ENCODE data around the gene SPN.
"Not testable (repeated sequence)": the region's sequence is repeated elsewhere in the genome, so short reads cannot be mapped to it uniquely, and the experiment has no call there.

DNA sequence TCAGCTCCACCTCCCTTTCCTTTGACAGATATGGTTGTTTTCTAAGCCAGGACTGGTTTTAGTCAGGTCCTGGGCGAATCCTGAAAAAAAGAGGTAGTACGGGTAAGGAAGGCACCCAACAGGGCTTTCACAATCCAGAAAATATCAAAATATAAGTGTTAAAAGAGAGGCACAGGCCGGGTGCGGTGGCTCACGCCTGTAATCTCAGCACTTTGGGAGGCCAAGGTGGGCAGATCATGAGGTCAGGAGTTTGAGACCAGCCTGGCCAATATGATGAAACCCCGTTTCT, 4.2 kb downstream of the SPN start:
- not testable (repeated sequence) for TF ChIP-seq HDAC2, CEBPB (IDR thresholded peaks at IDR 0.05)
- TF ChIP-seq, protein P1, sequence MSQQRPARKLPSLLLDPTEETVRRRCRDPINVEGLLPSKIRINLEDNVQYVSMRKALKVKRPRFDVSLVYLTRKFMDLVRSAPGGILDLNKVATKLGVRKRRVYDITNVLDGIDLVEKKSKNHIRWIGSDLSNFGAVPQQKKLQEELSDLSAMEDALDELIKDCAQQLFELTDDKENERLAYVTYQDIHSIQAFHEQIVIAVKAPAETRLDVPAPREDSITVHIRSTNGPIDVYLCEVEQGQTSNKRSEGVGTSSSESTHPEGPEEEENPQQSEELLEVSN (IDR thresholded peaks at IDR 0.05; ENCODE audit: borderline replicate concordance, low read depth), result not testable (repeated sequence)
- TF ChIP-seq, protein P2, sequence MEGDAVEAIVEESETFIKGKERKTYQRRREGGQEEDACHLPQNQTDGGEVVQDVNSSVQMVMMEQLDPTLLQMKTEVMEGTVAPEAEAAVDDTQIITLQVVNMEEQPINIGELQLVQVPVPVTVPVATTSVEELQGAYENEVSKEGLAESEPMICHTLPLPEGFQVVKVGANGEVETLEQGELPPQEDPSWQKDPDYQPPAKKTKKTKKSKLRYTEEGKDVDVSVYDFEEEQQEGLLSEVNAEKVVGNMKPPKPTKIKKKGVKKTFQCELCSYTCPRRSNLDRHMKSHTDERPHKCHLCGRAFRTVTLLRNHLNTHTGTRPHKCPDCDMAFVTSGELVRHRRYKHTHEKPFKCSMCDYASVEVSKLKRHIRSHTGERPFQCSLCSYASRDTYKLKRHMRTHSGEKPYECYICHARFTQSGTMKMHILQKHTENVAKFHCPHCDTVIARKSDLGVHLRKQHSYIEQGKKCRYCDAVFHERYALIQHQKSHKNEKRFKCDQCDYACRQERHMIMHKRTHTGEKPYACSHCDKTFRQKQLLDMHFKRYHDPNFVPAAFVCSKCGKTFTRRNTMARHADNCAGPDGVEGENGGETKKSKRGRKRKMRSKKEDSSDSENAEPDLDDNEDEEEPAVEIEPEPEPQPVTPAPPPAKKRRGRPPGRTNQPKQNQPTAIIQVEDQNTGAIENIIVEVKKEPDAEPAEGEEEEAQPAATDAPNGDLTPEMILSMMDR (IDR thresholded peaks at IDR 0.05), result not testable (repeated sequence)

All from A549 (cell line).